ENCODE results near the gene POLA2.
A peak's percentile ranks its signal among the peaks of the same experiment; 100 is the strongest.

Gene POLA2

DNA sequence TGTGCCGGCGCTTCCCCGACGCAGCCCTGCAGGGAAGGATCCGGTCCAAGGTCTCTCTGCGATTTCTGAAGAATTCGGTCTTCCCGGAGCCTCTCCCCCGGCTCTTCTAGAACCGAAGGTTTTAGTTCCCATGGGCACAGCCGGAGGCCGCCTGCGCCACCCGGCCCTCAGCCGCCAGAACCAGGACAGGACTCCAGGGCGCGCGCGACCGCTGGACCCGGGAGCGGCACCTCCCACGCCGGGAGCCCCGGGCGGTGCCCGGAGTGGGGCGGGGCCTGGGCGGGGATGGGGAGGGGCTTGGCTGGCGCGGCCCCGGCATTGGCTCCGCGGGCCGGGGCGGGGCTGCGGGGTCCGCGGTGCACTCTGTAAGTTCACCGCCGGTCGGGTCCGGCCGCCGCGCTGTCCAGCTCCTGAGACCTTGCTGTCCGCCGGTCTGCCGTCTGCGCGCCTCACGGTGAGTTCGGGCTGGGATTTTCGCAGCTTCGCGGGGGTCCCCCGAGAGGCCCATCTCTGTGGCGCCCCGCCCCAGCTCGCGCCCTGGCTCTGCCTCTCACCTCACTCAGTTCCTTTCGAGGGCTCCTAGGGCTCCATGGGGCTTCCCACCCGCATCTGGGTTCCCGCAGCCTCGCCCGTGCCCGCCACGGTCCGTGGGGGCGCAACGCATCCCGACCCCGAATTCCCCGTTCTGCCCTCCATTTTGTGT lies 52.9 kb downstream of the POLA2 start, which contains the start of gene CDC42EP2:
Gene CDC42EP2, plus strand, starts transcription at position 366 of the 703 bp plus-strand sequence. CDS start 6,033 bp downstream, outside the sequence.
- peak within 1 kb of the TSS; percentile 69 for H3K4me3 Mint-ChIP-seq
- no peak within 1 kb of the TSS for H3K27ac Mint-ChIP-seq
- no peaks in the 10 kb centered on the region for H3K9me3 Mint-ChIP-seq
- H3K27me3 Mint-ChIP-seq (ENCODE audit: low read depth): peaks cover 2% of the 10 kb centered on the region
- peak; percentile 79 for DNase-seq (ENCODE audit: low spot score)
- H3K36me3 Mint-ChIP-seq (ENCODE audit: low read depth): no peaks in the 10 kb centered on the region
- H3K4me1 Mint-ChIP-seq (ENCODE audit: low read depth): peaks cover 9% of the 10 kb centered on the region

DNA sequence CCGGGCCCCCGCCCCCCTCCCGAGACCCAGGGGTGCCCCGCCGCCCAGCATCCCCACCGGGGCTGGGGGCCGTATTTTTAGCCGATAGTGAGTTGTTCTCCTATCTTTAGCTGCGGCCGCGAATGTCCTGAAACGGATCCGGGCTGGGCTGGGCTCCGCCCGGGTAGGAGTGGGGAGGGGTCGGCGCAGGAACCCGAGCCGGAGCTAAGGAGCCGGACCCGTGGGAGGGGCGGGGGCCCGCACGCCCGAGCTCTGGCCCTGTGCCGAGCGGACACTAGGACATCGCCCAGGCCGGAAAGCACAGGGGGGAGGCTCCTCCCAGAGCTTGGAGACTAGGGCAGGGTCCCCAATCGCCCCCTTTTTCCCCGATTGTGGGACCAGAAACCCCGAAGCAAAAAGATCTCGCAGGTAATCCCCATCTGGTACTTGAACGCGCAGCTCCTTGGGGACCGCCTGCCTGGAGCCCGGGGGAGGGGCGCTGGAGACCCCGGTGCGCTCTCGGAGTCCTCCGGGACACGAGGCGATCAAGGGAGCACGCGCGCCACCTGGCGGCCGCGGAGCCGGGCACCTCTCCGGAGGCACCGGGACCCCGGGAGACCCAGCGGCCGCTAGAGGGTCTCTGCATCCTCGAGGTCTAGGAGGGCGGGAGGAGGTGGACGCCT lies 53.6 kb downstream of the POLA2 start:
- Mint-ChIP-seq H3K4me3 (peak overlapping the region; percentile 69), H3K9me3 (no peaks in the 10 kb centered on the region), H3K36me3 (ENCODE audit: low read depth) (no peaks in the 10 kb centered on the region), H3K27ac (no peak overlapping the region), H3K27me3 (ENCODE audit: low read depth) (peaks cover 2% of the 10 kb centered on the region), H3K4me1 (ENCODE audit: low read depth) (peaks cover 9% of the 10 kb centered on the region)
- DNase-seq (ENCODE audit: low spot score): peak; percentile 80

GRCh38 chr11:65315866-65316226 lies 54.1 kb downstream of the POLA2 start:
- no peak for DNase-seq (ENCODE audit: low spot score)
- Mint-ChIP-seq H3K9me3 (no peaks in the 10 kb centered on the region), H3K27me3 (ENCODE audit: low read depth) (peaks cover 2% of the 10 kb centered on the region), H3K4me3 (peak overlapping the region; percentile 69), H3K36me3 (ENCODE audit: low read depth) (no peaks in the 10 kb centered on the region), H3K4me1 (ENCODE audit: low read depth) (peaks cover 9% of the 10 kb centered on the region), H3K27ac (no peak overlapping the region)

DNA sequence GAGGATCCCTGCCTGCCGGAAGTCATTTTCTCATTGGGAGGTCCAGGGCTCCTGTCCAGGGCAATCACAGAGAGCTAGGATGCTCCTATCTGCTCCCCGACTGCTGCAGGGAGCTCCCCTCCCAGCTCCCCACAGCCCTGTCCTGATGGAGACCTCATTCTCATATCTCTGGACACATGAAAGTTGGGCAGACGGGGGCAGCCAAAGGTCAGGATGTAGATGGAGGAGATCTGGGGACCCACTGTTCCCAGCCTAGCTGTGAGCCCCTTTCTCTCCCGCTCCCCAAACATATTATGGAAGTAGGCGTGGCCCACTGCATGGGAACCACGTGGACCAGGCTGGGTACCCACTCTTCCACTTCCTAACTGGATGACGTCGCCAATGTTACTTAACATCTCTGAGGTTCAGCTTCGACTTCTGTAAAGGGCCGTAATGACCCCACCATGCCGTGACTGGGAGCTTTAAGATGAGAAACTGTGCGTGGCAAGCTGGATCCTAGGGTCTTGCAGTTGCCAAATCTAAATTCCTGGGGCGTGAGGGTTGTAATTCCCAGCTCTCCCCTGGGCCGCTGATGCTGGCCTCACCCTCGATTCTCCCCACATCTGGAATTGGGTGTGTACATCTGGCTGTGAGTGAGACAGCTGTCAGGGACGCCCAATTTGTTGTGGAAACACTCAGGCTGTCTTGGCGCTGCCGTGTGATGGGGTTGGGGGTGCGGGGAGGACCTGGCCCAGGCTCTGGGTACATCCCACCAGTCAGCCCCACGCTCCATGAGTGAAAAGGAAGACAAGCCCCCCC lies 54.7 kb downstream of the POLA2 start:
- no peak for DNase-seq (ENCODE audit: low spot score)
- Mint-ChIP-seq H3K27me3 (ENCODE audit: low read depth) (peaks cover 2% of the 10 kb centered on the region), H3K9me3 (no peaks in the 10 kb centered on the region), H3K36me3 (ENCODE audit: low read depth) (no peaks in the 10 kb centered on the region), H3K4me3 (peak overlapping the region; percentile 69), H3K4me1 (ENCODE audit: low read depth) (peaks cover 9% of the 10 kb centered on the region), H3K27ac (no peak overlapping the region)

DNA sequence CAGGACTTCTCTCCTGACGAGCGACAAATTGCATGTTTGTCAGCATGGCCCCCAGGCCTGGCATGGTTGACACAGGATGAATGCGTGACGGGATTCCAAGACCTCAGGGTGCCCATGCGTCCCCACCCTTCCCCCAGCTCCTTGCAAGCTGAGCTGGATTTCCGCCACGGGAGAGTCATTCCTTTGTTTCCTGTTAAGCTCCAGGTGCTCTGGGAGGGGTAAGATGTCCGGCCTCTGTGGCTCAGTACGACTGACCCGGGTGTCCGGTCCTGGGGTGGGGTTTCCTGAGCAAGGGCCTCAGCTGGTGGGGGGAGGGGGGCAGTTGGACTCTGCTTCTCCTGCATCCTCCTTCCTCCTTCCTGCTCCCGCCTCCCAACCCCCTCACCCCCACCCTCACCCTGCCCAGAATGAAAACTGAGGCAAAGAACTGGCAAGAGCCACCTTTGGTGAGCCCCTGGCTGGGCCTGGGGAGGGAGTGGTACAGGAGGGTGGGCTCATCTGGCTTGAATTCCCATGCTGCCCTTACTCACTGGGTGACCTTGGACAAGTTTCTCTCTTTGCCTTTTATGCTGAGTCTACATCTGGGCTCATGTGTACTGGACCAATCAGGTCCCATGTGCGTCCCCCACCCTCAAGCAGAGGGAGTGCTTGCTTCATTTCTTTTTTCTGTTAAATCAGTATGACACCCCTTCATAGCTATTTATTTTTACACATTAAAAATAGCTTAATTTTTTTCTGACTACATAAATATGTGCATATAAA lies 55.4 kb downstream of the POLA2 start:
- no peak overlapping the region for H3K4me3 Mint-ChIP-seq
- H3K27me3 Mint-ChIP-seq (ENCODE audit: low read depth): peaks cover 2% of the 10 kb centered on the region
- H3K27ac Mint-ChIP-seq: no peak overlapping the region
- DNase-seq (ENCODE audit: low spot score): no peak
- H3K4me1 Mint-ChIP-seq (ENCODE audit: low read depth): peaks cover 9% of the 10 kb centered on the region
- no peaks in the 10 kb centered on the region for H3K36me3 Mint-ChIP-seq (ENCODE audit: low read depth)
- H3K9me3 Mint-ChIP-seq: no peaks in the 10 kb centered on the region

DNA sequence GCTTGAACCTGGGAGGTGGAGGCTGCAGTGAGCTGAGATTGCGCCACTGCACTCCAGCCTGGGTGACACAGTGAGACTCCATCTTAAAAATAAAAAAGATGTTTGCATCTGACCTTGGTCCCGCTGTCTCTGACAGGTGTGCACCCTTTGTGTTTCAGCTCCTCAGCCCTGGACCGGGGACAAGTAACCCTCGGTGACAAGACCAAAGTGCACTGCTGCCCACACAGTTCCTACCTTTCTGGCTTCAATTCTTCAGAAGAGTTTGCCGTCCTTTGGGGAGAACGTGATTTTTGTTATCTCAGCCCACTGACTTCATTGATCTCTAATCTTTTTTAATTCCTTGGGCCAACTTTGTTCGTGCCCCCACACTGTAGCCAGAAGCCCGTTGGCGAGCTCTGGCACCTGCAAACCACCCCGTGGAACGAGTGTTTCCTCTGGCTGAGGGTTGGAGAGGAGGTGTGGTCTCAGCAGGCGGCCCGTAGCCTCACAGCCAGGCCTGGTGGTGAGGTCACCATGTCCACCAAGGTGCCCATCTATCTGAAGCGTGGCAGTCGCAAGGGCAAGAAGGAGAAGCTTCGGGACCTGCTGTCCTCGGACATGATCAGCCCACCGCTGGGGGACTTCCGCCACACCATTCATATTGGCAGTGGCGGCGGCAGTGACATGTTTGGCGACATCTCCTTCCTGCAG lies 58.8 kb downstream of the POLA2 start:
- no peak for DNase-seq (ENCODE audit: low spot score)
- Mint-ChIP-seq H3K27me3 (ENCODE audit: low read depth) (no peaks in the 10 kb centered on the region), H3K9me3 (no peaks in the 10 kb centered on the region), H3K4me1 (ENCODE audit: low read depth) (peaks cover 9% of the 10 kb centered on the region), H3K4me3 (no peak overlapping the region), H3K36me3 (ENCODE audit: low read depth) (no peaks in the 10 kb centered on the region), H3K27ac (no peak overlapping the region)

GRCh38 chr11:65321076-65321475 lies 59.3 kb downstream of the POLA2 start:
- no peak overlapping the region for H3K27ac Mint-ChIP-seq
- no peak overlapping the region for H3K4me3 Mint-ChIP-seq

DNA sequence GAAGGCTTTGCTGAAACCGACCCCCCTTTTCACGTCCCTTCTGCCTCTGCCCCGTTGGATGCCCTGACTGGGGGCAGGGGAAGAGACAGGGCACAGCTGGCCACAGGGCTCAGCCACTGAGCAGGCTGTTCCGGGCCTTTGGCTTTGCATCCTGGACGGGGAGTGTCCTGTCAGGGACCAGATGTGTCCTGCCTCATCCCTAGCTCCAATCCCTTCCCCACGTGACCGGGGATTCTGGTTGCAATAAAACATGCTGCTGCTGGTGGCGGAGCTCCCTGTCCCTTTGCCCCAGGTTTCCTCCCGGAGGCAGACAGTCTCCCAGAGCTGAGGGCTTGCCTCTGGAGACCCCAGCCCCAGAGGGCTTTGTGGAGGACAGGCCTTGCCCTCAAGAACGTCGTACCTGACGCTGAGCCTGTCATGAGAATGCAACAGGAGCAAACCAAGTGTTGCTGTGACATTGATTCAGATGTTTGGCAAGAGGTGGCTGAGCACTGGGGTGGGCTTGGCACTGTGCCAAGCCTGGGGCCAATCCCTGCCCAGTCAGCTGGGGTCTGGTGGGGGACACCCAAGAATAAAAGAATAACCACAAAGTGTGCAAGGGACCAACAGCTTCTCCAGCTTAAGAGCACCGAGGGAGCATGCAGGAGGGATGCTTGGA lies 60.2 kb downstream of the POLA2 start:
- no peak overlapping the region for H3K4me3 Mint-ChIP-seq
- no peaks in the 10 kb centered on the region for H3K27me3 Mint-ChIP-seq (ENCODE audit: low read depth)
- H3K9me3 Mint-ChIP-seq: no peaks in the 10 kb centered on the region
- H3K4me1 Mint-ChIP-seq (ENCODE audit: low read depth): no peaks in the 10 kb centered on the region
- no peaks in the 10 kb centered on the region for H3K36me3 Mint-ChIP-seq (ENCODE audit: low read depth)
- no peak for DNase-seq (ENCODE audit: low spot score)
- H3K27ac Mint-ChIP-seq: no peak overlapping the region

More at GRCh38 chr11:65321076-65321475, 59.3 kb downstream of the POLA2 start:
- no peaks in the 10 kb centered on the region for H3K9me3 Mint-ChIP-seq
- peaks cover 5% of the 10 kb centered on the region for H3K4me1 Mint-ChIP-seq (ENCODE audit: low read depth)
- H3K36me3 Mint-ChIP-seq (ENCODE audit: low read depth): no peaks in the 10 kb centered on the region
- no peak for DNase-seq (ENCODE audit: low spot score)
- H3K27me3 Mint-ChIP-seq (ENCODE audit: low read depth): no peaks in the 10 kb centered on the region

- no peak for DNase-seq (ENCODE audit: low spot score)
- H3K36me3 Mint-ChIP-seq (ENCODE audit: low read depth): no peaks in the 10 kb centered on the region
- no peaks in the 10 kb centered on the region for H3K27me3 Mint-ChIP-seq (ENCODE audit: low read depth)
- no peak overlapping the region for H3K4me3 Mint-ChIP-seq
- H3K9me3 Mint-ChIP-seq: no peaks in the 10 kb centered on the region
- H3K4me1 Mint-ChIP-seq (ENCODE audit: low read depth): no peaks in the 10 kb centered on the region
- no peak overlapping the region for H3K27ac Mint-ChIP-seq
Observed at GRCh38 chr11:65323813-65324212, 62.1 kb downstream of the POLA2 start.

GRCh38 chr11:65325435-65325834 lies 63.7 kb downstream of the POLA2 start:
- DNase-seq (ENCODE audit: low spot score): no peak
- Mint-ChIP-seq H3K27me3 (ENCODE audit: low read depth) (no peaks in the 10 kb centered on the region), H3K4me1 (ENCODE audit: low read depth) (peaks cover 8% of the 10 kb centered on the region), H3K4me3 (no peak overlapping the region), H3K9me3 (no peaks in the 10 kb centered on the region), H3K36me3 (ENCODE audit: low read depth) (no peaks in the 10 kb centered on the region), H3K27ac (no peak overlapping the region)

- Mint-ChIP-seq H3K4me3 (no peak overlapping the region), H3K36me3 (ENCODE audit: low read depth) (no peaks in the 10 kb centered on the region), H3K27me3 (ENCODE audit: low read depth) (no peaks in the 10 kb centered on the region)
Observed at GRCh38 chr11:65327021-65327420, 65.3 kb downstream of the POLA2 start.

GRCh38 chr11:65329478-65329877 lies 67.7 kb downstream of the POLA2 start:
- Mint-ChIP-seq H3K4me3 (no peak overlapping the region), H3K27me3 (ENCODE audit: low read depth) (no peaks in the 10 kb centered on the region), H3K27ac (no peak overlapping the region), H3K9me3 (no peaks in the 10 kb centered on the region), H3K36me3 (ENCODE audit: low read depth) (peaks cover 2% of the 10 kb centered on the region), H3K4me1 (ENCODE audit: low read depth) (peaks cover 8% of the 10 kb centered on the region)
- no peak for DNase-seq (ENCODE audit: low spot score)

More at GRCh38 chr11:65327021-65327420, 65.3 kb downstream of the POLA2 start:
- no peak overlapping the region for H3K27ac Mint-ChIP-seq
- H3K9me3 Mint-ChIP-seq: no peaks in the 10 kb centered on the region
- H3K4me1 Mint-ChIP-seq (ENCODE audit: low read depth): peaks cover 8% of the 10 kb centered on the region
- no peak for DNase-seq (ENCODE audit: low spot score)

- DNase-seq (ENCODE audit: low spot score): peak; percentile 75
- Mint-ChIP-seq H3K4me1 (ENCODE audit: low read depth) (peaks cover 13% of the 10 kb centered on the region), H3K27me3 (ENCODE audit: low read depth) (no peaks in the 10 kb centered on the region), H3K27ac (no peak overlapping the region), H3K9me3 (no peaks in the 10 kb centered on the region), H3K36me3 (ENCODE audit: low read depth) (peaks cover 4% of the 10 kb centered on the region), H3K4me3 (no peak overlapping the region)
Observed at GRCh38 chr11:65329944-65330403, 68.2 kb downstream of the POLA2 start.

Data from T-helper 2 cell treated with Interferon-gamma antibody and Interleukin-4, amounts not matched to agents 5 μg/mL and 100 μg/mL, for 36 hours (primary cell).